GM23248 (cell line): ENCODE data around the gene ARSI. TPM values are rescaled to one million over a fixed set of nuclear protein-coding genes. Genes with fewer than 3 reads are reported as not detected.

Experiments
- DNase-seq: peaks from one replicate; pipeline ENCODE4 v3.0.0-alpha.2; 2015
- H2AFZ ChIP-seq: fragments of 200-600 bp; sonication (generic); 2 replicates; pipeline ENCODE4 v1.6.1; 2016; ENCODE audit warnings: antibody characterized with exemption
- H3F3A ChIP-seq: fragments of 200-600 bp; sonication (generic); 2 replicates; pipeline ENCODE4 v1.6.1; 2016; ENCODE audit warnings: mild to moderate bottlenecking, antibody characterized with exemption, mixed run types; ENCODE audit not compliant: insufficient read depth
- H3K27ac ChIP-seq: fragments of 200-600 bp; sonication (generic); 2 replicates; pipeline ENCODE4 v1.5.1; 2016; ENCODE audit warnings: mild to moderate bottlenecking
- H3K27me3 ChIP-seq: fragments of 200-600 bp; sonication (generic); replicated peaks from 2 replicates; pipeline ENCODE4 v1.6.1; 2016; ENCODE audit warnings: mild to moderate bottlenecking; ENCODE audit not compliant: insufficient read depth
- H3K36me3 ChIP-seq: fragments of 200-600 bp; sonication (generic); 2 replicates; pipeline ENCODE4 v1.6.1; 2016; ENCODE audit warnings: low read depth, mild to moderate bottlenecking
- H3K4me1 ChIP-seq: fragments of 200-600 bp; sonication (generic); 2 replicates; pipeline ENCODE4 v1.6.1; 2016; ENCODE audit warnings: mild to moderate bottlenecking; ENCODE audit not compliant: insufficient read depth
- H3K4me2 ChIP-seq: fragments of 200-600 bp; sonication (generic); one replicate; pipeline ENCODE4 v1.6.1; 2016; ENCODE audit warnings: mild to moderate bottlenecking; ENCODE audit not compliant: unreplicated experiment
- H3K4me3 ChIP-seq: fragments of 200-600 bp; sonication (generic); 2 replicates; pipeline ENCODE4 v1.5.1; 2016; ENCODE audit warnings: mild to moderate bottlenecking
- H3K79me2 ChIP-seq: fragments of 200-600 bp; sonication (generic); 2 replicates; pipeline ENCODE4 v1.6.1; 2016; ENCODE audit warnings: mild to moderate bottlenecking; ENCODE audit not compliant: insufficient read depth
- H3K9ac ChIP-seq: fragments of 200-600 bp; sonication (generic); 2 replicates; pipeline ENCODE4 v1.6.1; 2016; ENCODE audit warnings: mild to moderate bottlenecking
- H3K9me2 ChIP-seq: fragments of 200-600 bp; sonication (generic); 2 replicates; pipeline ENCODE4 v1.6.1; 2016; ENCODE audit warnings: mixed run types, mild to moderate bottlenecking, moderate library complexity; ENCODE audit not compliant: insufficient read depth
- H3K9me3 ChIP-seq: fragments of 200-600 bp; sonication (generic); one replicate; pipeline ENCODE4 v1.6.1; 2017; ENCODE audit warnings: low read depth
- H4K20me1 ChIP-seq: fragments of 200-600 bp; sonication (generic); 2 replicates; pipeline ENCODE4 v1.6.0; 2016; ENCODE audit not compliant: insufficient read depth
- EZH2 ChIP-seq: fragments of 200-600 bp; sonication (generic); IDR thresholded peaks from 2 replicates; pipeline ENCODE4 v1.6.1; 2018; ENCODE audit warnings: antibody characterized with exemption, mild to moderate bottlenecking; ENCODE audit not compliant: insufficient read depth, poor library complexity, severe bottlenecking
- EZH2phosphoT487 ChIP-seq: fragments of 200-600 bp; sonication (generic); IDR thresholded peaks from 2 replicates; pipeline ENCODE4 v1.6.1; 2018; ENCODE audit warnings: antibody characterized with exemption, moderate library complexity, mild to moderate bottlenecking, low read depth; ENCODE audit not compliant: insufficient read depth
- WGBS, 2 experiments: methylation state at CpG; one replicate each; pipeline ENCODE4 v1.1.6; 2015 to 2017; ENCODE audit warnings: low lambda C conversion rate in 2 of 2, low coverage in 1 of 2; ENCODE audit errors: missing lambda C conversion rate in 2 of 2; 5-methylcytosine and 5-hydroxymethylcytosine counted together
- in situ Hi-C: fragments of 300-500 bp; cut with MboI; formaldehyde crosslinking; loops from 2 replicates; pipeline ENCODE4 v1.15.0; 2020
- polyA plus RNA-seq: library from polyadenylated mRNA; unstranded; fragments of >200 nt; fragmentation: Nextera tagmentation; extraction: Ambion mirVana; gene quantifications from 2 replicates; pipeline ENCODE4 v1.2.1, GENCODE V29; 2016
- total RNA-seq: library from RNA; depleted of rRNA; stranded (reverse); fragments of >200 nt; shearing (Covaris generic); gene quantifications from 2 replicates; pipeline ENCODE4 v1.2.3, GENCODE V29; 2014

The ARSI gene
- total and polyA plus RNA-seq, 2 experiments from 2014 or later, result 1.0 to 4.3 TPM

- H3K36me3 ChIP-seq, result no peaks in the 10 kb centered on the region
- no peak overlapping the region for H2AFZ ChIP-seq
- no peaks in the 10 kb centered on the region for H4K20me1 ChIP-seq
- TF ChIP-seq EZH2phosphoT487 (no peak), EZH2 (no peak)
- no peaks in the 10 kb centered on the region for H3K9me3 ChIP-seq
- H3K27ac ChIP-seq, result no peak overlapping the region
- no peak overlapping the region for H3K4me3 ChIP-seq
- no peaks in the 10 kb centered on the region for H3K27me3 ChIP-seq
- 95 to 97% methylated on average over 4 of the region's 4 CpGs for WGBS, 2 experiments
- H3K79me2 ChIP-seq, result no peaks in the 10 kb centered on the region
- H3F3A ChIP-seq, result peaks cover 34% of the 10 kb centered on the region
- no peak for DNase-seq
- no peaks in the 10 kb centered on the region for H3K9me2 ChIP-seq
- H3K4me1 ChIP-seq, result peaks cover 37% of the 10 kb centered on the region
- H3K4me2 ChIP-seq, result no peak overlapping the region
- in situ Hi-C loops, result no loop called here
- H3K9ac ChIP-seq, result no peak overlapping the region
These were observed 12.5 kb upstream of the ARSI start for GRCh38 chr5:150315245-150315644.

GRCh38 chr5:150313921-150314716, 11.4 kb upstream of the ARSI start:
- 62 to 65% methylated on average over 6 of the region's 6 CpGs for WGBS, 2 experiments
- H3K27ac ChIP-seq, result no peak overlapping the region
- H3K4me3 ChIP-seq, result no peak overlapping the region
- H2AFZ ChIP-seq, result no peak overlapping the region
- H3K4me1 ChIP-seq, result peaks cover 26% of the 10 kb centered on the region
- no peaks in the 10 kb centered on the region for H3K9me3 ChIP-seq
- H3K27me3 ChIP-seq, result no peaks in the 10 kb centered on the region
- H3K36me3 ChIP-seq, result no peaks in the 10 kb centered on the region
- H3K79me2 ChIP-seq, result no peaks in the 10 kb centered on the region
- no peak for DNase-seq
- H3K9ac ChIP-seq, result no peak overlapping the region
- TF ChIP-seq EZH2, result no peak
- TF ChIP-seq EZH2phosphoT487, result no peak
- in situ Hi-C loops, result no loop called here
- H3K9me2 ChIP-seq, result no peaks in the 10 kb centered on the region
- peaks cover 25% of the 10 kb centered on the region for H3F3A ChIP-seq
- H4K20me1 ChIP-seq, result no peaks in the 10 kb centered on the region
- H3K4me2 ChIP-seq, result no peak overlapping the region

DNA sequence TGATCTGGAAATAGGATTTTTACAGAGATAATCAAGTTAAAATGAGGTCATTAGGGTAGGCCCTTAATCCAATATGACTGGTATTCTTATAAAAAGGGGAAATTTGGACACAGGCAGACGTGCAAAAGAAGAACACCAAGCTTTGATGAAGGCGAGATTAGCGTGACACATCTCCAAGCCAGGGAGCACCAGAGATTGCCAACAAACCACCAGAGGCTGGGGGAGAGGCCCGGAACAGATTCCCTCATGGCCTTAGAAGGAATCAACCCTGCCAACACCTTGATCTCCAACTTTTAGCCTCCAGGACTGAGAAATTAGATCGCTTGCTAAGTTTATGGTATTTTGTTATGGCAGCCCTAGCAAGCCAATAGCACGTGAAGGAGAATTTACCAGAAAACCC, 10.8 kb upstream of the ARSI start:
- Histone ChIP-seq H3K9ac (no peak overlapping the region), H3K4me1 (peaks cover 20% of the 10 kb centered on the region), H3K4me2 (no peak overlapping the region), H3K79me2 (no peaks in the 10 kb centered on the region), H3K27ac (no peak overlapping the region), H3K9me3 (no peaks in the 10 kb centered on the region), H3K27me3 (no peaks in the 10 kb centered on the region), H2AFZ (no peak overlapping the region), H4K20me1 (no peaks in the 10 kb centered on the region), H3F3A (peaks cover 24% of the 10 kb centered on the region), H3K36me3 (no peaks in the 10 kb centered on the region), H3K9me2 (no peaks in the 10 kb centered on the region), H3K4me3 (no peak overlapping the region)
- no peak for DNase-seq
- in situ Hi-C loops, result no loop called here
- 89 to 94% methylated on average over 6 of the region's 6 CpGs for WGBS, 2 experiments
- TF ChIP-seq EZH2, result no peak
- no peak for TF ChIP-seq EZH2phosphoT487

- no peaks in the 10 kb centered on the region for H3K9me3 ChIP-seq
- in situ Hi-C loops, result no loop called here
- TF ChIP-seq EZH2phosphoT487 (no peak), EZH2 (no peak)
- H3F3A ChIP-seq, result peaks cover 14% of the 10 kb centered on the region
- no peak overlapping the region for H3K4me3 ChIP-seq
- no peak overlapping the region for H3K27ac ChIP-seq
- no peaks in the 10 kb centered on the region for H3K9me2 ChIP-seq
- WGBS, 2 experiments, result 91 to 95% methylated on average over 6 of the region's 6 CpGs
- no peaks in the 10 kb centered on the region for H3K79me2 ChIP-seq
- no peak for DNase-seq
- no peak overlapping the region for H3K4me2 ChIP-seq
- H3K36me3 ChIP-seq, result no peaks in the 10 kb centered on the region
- H3K4me1 ChIP-seq, result peaks cover 10% of the 10 kb centered on the region
- H2AFZ ChIP-seq, result no peak overlapping the region
- no peaks in the 10 kb centered on the region for H4K20me1 ChIP-seq
- no peak overlapping the region for H3K9ac ChIP-seq
- no peaks in the 10 kb centered on the region for H3K27me3 ChIP-seq
These were observed 9.8 kb upstream of the ARSI start for GRCh38 chr5:150312518-150312917.
